ENCODE data around the gene PIP5K1A.
A peak's percentile ranks its signal among the peaks of the same experiment; 100 is the strongest.
"Not testable (repeated sequence)": the region's sequence is repeated elsewhere in the genome, so short reads cannot be mapped to it uniquely, and the experiment has no call there.

The PIP5K1A gene

DNA sequence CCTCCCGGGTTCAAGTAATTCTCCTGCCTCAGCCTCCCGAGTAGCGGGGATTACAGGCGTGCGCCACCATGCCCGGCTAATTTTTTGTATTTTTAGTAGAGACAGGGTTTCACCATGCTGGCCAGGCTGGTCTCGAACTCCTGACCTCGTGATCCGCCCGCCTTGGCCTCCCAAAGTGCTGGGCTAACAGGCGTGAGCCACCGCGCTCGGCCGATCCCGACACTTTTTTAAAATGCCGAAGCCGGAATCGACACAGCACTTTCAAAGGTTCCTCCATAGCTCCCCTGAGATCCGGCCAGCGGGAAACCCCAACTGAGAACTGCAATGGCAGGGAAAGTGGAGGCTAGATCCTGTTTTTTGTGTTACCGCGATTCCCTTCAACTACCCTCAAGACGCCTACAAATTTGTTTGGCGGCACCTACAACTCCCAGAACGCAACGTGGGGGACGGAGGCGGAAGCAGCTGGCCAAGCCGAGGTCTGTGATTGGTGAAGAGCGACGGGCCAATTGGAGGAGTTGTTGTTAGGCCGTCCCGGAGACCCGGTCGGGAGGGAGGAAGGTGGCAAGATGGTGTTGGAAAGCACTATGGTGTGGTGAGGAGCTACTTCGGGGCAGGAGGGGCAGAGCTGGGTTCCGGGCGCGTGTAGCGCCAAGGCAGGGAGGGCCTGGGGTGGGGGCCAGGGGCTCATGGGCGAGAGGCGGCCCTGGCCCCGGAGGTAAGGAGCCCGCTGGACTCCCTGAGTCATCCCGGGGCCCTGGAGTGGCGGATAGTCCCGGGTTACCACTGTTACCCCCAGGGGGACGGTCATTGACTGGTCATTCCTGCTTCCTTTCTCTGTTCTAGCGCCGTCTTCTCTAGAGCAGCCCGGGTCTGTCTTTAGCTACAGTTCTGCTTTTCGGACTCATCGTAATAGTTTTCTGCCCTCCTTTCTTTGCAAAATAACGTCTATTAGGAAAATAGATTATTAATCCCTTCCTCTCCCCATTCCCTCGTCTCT, 56.2 kb downstream of the PIP5K1A start, which contains the start of gene PSMD4:
Gene PSMD4, plus strand, starts transcription at position 518 of the 997 bp plus-strand sequence. Its CDS starts 49 bp downstream, at position 567.
- peak; percentile 95 for DNase-seq (ENCODE audit: low spot score)

DNA sequence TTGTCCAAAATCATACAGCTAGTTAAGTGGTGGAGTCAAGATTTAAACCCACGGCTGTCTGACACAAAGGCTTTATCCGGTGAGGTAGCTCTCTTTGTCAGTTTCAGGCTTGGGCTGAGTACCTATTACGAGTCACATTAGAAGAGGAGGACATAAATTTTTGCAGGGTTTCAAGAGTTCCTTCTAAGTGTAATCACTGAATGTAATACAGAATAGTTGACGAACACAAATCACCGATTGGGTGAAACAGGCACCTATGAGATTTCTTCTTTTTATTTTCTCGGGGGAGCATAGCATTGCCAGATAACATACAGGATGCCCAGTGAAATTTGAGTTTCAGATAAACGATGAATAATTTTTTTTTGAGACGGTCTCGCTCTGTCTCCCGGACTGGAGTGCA, 57.0 kb downstream of the PIP5K1A start:
- no peak for DNase-seq (ENCODE audit: low spot score)

DNA sequence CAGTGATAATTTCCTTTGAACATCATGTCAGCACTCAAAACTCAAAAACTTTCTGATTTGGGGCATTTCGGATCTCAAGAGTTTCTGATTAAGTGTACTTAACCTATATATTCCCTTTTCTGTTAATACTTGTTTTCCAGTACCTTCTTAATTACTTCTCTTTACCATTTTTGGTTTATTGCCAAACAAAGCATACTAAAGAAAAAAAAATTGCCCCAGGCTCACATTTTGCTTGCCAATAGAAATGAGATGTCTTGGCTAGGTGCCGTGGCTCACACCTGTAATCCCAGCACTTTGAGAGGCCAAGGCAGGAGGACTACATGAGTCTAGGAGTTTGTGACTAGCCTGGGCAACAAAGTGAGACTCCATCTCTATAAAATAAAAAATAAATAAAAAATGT, 61.0 kb downstream of the PIP5K1A start:
- DNase-seq (ENCODE audit: low spot score), result no peak

DNA sequence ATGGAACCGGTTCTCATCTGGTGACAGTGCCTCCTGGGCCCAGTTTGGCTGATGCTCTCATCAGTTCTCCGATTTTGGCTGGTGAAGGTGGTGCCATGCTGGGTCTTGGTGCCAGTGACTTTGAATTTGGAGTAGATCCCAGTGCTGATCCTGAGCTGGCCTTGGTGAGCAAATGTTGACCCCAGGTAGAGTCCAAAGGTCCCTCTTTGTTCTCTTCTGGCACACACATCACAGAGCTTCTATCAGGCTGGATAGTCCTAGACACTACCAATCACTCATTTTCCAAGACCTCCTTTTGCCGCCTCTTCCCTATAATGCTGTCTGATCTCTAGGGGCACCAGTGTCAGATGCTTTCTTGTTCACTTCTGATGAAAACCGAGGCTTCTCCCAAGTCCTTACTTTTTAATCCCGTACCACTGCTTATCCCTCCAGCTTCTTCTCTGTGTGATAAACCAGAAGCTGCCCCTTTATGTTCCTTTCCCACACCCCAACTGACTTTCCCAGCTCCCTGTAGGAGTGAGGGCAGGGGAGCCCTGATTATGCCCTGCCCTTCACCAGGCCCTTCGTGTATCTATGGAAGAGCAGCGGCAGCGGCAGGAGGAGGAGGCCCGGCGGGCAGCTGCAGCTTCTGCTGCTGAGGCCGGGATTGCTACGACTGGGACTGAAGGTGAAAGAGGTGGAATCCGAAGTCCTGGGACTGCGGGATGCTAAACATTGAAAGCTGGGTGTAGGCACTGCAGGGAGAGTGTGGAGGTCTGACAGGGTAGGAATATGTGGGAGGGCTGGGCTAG, 67.3 kb downstream of the PIP5K1A start:
- no peak for DNase-seq (ENCODE audit: low spot score)

DNA sequence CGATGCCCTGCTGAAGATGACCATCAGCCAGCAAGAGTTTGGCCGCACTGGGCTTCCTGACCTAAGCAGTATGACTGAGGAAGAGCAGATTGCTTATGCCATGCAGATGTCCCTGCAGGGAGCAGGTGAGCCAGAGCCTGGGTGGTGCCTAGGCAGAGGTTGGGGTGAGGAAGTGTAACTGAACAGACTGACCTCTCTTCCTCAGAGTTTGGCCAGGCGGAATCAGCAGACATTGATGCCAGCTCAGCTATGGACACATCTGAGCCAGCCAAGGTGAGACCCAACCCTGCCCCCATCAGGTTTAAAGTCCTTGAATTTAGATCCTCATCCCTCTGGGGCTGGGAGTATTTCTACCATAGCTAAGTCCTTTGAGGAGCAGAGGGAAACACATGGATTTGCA, 68.0 kb downstream of the PIP5K1A start:
- DNase-seq (ENCODE audit: low spot score), result no peak

DNA sequence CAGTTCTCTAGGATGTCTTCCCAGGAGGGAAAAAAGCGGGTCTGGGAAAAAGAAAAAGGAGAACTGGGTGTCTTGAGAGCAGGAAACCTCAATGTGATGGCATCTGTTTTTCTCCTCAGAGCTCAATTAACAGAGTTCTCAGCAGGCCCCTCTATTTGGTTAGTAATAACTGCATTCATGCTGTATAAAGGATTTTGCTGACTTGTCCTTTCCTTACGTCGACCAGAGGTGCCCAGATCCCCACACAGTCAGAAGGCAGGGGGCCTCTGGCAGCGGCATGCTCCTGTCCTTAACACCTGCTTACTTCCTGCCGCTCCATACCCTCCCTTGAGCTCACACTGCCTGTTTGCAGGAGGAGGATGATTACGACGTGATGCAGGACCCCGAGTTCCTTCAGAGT, 68.5 kb downstream of the PIP5K1A start:
- no peak for DNase-seq (ENCODE audit: low spot score)

DNA sequence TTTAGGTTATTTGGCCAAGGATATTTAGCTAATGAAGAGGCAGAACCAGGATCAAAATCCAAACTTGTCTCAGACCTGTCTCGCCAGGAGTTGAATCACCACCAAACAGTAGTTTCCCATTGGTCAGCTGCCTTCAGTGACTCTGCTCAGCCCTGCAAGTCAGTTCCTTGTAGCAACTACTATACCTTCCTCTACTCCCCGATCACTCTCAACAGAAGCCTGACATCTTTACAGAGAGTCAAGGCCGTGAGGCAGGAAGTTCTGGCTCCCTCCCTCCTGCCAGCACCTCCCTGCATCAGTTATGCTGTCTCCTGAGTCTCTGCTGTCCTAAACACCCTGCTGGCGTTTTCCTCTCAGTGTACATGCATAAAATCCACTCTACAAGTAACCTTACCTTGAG, 69.4 kb downstream of the PIP5K1A start:
- no peak for DNase-seq (ENCODE audit: low spot score)

DNA sequence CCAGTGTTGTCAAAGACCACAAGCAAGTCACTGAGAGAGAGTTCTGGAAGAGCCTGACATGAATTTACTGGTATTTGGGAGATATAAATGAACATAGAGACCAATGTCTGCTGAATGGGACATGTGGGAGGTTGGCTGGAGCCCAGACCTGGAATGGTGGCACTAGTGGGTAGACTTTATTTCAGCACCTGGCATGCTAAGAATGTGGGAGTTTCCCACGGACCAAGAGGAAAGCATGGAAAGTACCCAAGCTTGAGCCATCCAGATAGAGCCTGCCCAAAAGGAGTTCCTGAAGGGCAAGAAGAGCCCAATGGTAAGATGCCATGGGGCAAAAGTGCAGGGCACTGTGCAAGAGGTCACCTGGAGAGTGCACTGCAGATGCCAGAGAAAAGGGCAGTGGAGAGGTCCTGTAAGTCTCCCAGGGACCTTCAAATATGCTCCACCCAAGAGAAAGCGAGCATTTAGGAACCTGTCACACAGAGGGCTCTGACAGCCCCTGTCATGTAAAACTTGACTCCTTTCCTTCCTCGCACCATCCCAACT, 75.6 kb downstream of the PIP5K1A start:
- no peak for DNase-seq (ENCODE audit: low spot score)

DNA sequence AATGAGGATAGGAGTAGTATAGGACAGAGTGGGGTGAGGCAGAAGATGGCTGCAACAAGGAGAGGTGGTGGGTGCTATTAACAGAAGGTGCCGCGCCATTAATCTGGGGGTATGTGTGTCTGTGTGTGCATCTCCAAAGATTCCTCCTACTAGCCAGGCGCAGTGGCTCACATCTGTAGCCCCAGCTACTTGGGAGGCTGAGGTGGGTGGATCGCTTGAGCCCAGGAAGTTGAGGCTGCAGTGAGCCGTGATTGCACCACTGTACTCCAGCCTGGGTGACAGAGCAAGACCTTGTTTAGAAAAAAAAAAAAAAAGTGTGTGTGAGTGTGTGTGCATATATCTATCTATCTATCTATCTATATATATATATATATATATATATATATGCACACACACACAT, 77.0 kb downstream of the PIP5K1A start:
- not testable (repeated sequence) for DNase-seq (ENCODE audit: low spot score)

DNA sequence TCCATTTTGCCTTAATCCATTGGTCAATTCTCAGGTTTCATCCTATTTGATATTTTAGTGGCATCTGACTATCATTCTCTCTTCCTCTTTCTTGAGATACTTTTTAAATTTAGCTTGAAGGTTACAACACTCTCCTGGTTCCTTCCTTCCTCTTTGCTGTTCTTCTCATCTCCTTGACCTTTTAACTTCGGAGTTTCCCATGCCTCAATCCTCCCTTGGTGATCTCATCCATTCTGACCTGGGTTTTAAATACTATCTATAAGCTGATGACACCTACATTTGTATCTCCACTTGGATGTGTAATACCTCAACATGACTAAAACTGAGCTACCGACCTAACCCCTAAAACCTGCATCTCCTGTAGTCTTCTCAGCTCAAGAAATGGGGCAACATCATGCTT, 78.9 kb downstream of the PIP5K1A start:
- DNase-seq (ENCODE audit: low spot score), result no peak

DNA sequence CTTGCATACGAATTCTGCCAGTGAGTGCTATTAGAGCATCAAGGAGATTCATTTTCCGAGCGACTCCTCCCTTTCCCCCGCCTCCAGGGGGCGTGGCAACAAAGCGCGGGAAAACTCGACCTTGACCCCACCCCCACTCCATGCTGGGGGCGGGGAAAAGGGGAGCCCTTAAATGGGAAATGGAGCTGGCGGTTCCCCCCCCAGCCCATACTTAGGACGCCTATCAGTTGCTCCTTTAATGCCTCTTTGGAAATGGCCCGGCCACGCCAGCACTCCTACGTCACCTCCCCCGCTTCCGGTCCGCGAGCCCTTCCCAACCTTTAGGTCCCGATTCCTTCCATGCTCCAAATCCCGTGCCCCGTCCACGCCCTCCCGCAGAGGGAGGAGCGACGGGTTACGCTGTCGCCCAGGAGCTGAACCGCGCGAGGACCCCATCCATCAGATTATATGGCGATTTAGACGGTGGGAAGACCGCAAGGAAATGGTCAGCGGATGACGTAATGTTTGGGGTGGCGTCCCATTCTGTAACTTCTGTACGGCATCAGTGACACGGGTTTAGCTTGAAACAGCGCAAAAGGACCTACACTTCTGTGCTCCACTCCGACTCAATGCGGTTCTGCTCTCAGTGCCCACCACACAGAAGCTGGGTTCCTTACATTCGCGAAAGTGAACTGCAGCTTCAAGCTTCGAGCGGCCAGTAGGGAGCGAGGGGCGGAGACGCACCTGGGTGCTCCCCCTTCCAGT, 83.0 kb downstream of the PIP5K1A start:
- DNase-seq (ENCODE audit: low spot score), result peak; percentile 93

DNA sequence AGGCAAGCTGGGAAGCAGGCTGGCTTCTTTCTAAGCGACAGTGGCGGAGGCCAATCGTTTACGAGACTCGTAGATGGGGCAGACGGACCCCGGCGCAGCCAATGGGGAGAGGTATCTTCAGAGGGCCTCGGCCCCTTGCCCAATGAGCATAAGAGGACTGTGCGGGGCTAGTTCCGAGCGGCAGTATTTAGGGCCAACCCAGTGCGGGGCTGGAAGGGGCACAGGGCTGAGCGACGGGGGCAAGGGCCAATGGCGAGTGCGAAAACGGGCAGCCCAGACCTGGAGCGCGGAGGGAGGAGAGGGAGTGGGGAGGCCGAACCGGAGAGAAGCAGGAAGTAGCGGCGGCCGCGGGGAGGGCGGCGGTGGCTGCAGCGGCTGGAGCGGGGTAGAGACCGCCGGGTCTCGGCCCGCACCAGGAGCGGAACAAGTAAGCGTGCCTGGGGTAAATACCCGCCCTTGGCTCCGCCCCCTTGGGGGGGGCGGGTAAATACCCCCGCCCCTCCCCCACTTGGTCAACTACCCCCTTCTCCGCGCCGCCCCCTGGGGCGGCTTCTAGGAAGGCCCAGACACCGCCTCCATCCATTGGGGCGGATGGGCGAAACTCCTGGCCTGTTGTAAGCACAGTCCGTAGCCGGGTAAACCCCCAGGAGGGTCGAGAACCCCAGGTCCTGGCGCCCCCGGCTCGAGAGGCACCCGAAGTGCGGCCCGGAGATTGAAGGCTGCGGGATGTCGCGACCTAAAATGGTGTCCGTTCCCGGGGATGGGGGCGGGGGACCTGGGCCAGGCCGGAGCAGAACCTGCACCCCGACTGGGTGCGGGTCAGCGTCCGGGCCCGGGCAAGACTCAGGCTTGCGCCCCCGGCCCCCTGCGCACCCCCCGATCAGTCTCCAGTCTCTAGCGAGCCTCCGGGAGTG, 83.9 kb downstream of the PIP5K1A start, which contains the start of gene ZNF687:
Gene ZNF687, plus strand, starts transcription at position 331 of the 914 bp plus-strand sequence. CDS start 3,993 bp downstream, outside the sequence.
- peak; percentile 99 for DNase-seq (ENCODE audit: low spot score)

DNA sequence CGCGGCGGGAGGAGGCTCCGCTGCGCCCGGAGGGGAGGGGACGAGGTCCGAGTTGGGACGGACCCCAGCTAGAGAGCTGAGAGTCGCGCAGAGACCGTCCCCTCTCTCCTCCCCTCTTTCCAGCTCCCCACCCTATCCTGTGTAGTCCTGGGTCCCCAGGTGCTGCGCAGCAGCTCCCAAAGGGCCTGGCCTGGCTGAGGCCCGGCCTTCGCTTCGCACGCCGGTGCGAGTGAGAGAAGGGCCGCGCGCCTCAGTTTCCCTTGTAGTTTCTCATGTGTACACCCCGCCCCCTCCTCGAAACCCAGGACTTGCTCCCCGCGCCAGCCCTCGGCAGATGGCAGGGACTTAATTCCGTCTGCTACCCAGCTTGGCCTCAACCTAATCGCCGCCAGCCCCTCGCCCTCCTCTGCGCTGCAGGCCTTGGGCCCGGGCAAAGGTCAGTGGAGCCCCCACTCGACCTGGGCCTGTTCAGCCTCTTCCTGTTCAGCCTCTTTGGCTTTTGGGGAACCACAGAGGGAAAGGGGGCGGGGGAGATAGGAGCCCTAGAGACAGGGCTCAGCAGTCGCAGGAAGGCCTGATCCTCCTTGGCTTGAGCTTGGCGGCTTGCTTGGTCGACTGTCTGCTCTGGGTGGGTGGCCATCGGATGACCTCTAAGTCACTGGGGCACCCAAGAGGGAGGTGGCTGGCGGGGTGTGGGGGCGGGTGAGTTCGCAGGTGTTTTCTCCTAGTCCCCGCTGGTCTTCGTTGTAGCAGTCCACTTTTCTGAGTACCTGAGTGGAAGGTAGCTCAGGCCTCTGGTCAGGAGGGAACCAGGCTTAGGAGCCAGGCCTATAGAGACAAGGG, 84.8 kb downstream of the PIP5K1A start:
- DNase-seq (ENCODE audit: low spot score), result no peak

DNA sequence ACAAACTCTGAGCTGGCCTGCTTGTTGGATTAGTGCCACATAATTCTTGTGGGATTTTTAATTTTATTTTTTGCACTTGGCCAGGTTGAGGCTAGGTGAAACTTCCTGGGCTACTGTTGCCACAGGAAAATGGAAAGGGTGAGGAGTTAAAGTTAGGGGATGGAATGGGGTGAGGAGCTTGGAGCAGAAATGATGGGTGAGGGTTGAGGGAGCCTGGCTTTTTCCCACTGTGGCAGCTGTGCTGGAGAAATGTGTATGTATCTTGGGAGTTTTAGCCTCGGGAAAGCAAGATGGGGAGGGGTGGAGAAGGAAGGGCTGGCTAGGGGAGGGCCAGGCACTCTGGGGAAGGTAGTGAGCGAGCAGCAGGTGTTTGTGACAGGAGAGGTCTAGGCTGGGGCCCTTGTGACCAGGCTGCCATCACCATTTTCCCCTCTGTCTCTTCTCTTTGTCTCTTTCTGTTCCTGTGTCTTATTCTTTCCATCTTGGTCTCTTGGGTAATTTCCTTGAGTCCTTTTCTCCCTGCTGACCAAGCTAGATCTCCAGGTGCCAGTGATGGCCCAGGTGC, 85.7 kb downstream of the PIP5K1A start:
- DNase-seq (ENCODE audit: low spot score), result no peak

DNA sequence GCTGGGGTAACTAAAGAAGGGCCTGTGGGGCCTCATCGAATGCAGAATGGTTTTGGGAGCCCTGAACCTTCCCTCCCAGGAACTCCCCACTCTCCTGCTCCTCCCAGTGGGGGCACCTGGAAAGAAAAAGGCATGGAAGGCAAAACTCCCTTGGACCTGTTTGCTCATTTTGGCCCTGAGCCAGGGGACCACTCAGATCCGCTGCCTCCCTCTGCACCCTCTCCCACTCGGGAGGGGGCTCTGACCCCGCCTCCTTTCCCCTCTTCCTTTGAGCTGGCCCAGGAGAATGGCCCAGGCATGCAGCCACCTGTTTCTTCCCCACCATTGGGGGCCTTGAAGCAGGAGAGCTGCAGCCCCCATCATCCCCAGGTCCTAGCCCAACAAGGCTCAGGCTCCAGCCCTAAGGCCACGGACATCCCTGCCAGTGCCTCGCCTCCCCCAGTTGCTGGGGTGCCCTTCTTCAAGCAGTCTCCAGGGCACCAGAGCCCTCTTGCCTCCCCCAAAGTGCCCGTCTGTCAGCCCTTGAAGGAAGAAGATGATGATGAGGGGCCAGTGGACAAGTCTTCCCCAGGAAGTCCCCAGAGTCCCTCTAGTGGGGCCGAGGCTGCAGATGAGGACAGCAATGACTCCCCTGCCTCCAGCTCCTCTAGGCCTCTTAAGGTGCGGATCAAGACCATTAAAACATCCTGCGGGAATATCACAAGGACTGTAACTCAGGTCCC, 88.4 kb downstream of the PIP5K1A start:
- DNase-seq (ENCODE audit: low spot score), result no peak

DNA sequence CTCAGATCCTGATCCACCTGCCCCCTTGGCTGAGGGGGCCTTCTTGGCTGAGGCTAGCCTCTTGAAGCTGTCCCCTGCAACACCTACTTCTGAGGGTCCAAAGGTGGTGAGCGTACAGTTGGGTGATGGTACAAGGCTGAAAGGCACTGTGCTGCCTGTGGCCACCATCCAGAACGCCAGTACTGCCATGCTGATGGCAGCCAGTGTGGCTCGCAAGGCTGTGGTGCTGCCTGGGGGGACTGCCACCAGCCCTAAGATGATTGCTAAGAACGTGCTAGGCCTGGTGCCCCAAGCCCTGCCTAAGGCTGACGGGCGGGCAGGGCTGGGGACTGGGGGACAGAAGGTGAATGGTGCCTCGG, 89.0 kb downstream of the PIP5K1A start:
- no peak for DNase-seq (ENCODE audit: low spot score)

DNA sequence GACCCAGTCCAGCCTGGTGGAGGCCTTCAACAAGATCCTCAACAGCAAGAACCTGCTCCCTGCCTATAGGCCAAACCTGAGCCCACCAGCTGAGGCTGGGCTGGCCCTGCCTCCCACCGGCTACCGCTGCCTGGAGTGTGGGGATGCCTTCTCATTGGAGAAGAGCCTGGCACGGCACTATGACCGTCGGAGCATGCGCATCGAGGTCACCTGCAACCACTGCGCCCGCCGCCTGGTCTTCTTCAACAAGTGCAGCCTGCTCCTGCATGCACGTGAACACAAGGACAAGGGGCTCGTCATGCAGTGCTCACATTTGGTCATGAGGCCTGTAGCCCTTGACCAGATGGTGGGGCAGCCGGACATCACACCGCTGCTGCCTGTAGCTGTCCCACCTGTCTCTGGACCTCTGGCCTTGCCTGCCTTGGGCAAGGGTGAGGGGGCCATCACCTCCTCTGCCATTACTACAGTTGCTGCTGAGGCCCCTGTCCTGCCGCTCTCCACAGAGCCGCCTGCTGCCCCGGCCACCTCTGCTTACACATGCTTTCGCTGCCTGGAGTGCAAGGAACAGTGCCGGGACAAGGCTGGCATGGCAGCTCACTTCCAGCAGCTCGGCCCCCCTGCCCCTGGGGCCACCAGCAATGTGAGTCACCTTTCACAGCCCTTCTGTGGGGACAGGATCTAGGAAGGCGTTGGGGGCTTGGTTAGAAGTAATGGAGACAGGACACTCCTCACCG, 89.6 kb downstream of the PIP5K1A start:
- DNase-seq (ENCODE audit: low spot score), result no peak

DNA sequence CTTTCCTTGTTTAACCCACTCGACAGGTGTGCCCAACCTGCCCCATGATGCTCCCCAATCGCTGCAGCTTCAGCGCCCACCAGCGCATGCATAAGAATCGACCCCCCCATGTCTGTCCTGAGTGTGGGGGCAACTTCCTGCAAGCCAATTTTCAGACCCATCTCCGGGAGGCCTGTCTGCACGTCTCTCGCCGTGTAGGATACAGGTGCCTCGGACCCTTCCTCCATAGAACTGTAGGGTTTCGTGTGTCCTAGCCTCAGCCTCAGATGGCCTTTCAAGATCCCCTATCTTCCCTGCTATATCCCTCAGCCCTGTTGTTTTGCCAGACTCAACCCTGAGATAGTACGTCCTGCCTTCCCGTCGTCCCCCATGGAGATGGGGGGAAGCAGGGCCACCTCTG, 90.2 kb downstream of the PIP5K1A start:
- DNase-seq (ENCODE audit: low spot score), result no peak
